Natural killer cell (primary cell): ENCODE measurements around the gene SMIM36. TPM values are rescaled to one million over a fixed set of nuclear protein-coding genes. Genes with fewer than 3 reads are reported as not detected.
"Not testable (repeated sequence)": the region's sequence is repeated elsewhere in the genome, so short reads cannot be mapped to it uniquely, and the experiment has no call there.

Source experiments
- ATAC-seq, 3 donors: fragments of 150-1000 bp in 2 of 3; fragments of 200-7000 bp in 1 of 3; cut with Tn5 transposase; 1 replicate in 1 of 3; 2 replicates in 2 of 3; pipeline ENCODE4 v1.10.0; 2021; ENCODE audit warnings: mild to moderate bottlenecking in 2 of 3, moderate library complexity in 2 of 3
- DNase-seq, 2 donors: peaks; one replicate each; pipeline versions ENCODE4 v3.0.0 to v3.0.0-alpha.2; 2013 to 2021; ENCODE audit warnings: mixed read lengths in 1 of 2
- H3K27ac ChIP-seq: one replicate; pipeline ENCODE4 v1.5.1; 2013; ENCODE audit warnings: mild to moderate bottlenecking, low read length
- H3K27me3 ChIP-seq: one replicate; pipeline ENCODE4 v1.6.1; 2013; ENCODE audit warnings: low read length; ENCODE audit not compliant: control insufficient read depth, insufficient read depth
- H3K36me3 ChIP-seq: one replicate; pipeline ENCODE4 v1.6.1; 2013; ENCODE audit warnings: low read length; ENCODE audit not compliant: control insufficient read depth, insufficient read depth
- H3K4me1 ChIP-seq: one replicate; pipeline ENCODE4 v1.6.1; 2013; ENCODE audit warnings: low read length; ENCODE audit not compliant: control insufficient read depth, insufficient read depth
- H3K4me3 ChIP-seq: one replicate; pipeline ENCODE4 v1.5.1; 2013; ENCODE audit warnings: low read length
- H3K9me3 ChIP-seq: one replicate; pipeline ENCODE4 v1.6.1; 2013; ENCODE audit warnings: low read length; ENCODE audit not compliant: control insufficient read depth, insufficient read depth
- H3K27ac Mint-ChIP-seq, 2 donors: one replicate each; pipeline ENCODE4 v1.8.0; 2022; ENCODE audit warnings: mild to moderate bottlenecking in 2 of 2, mixed read lengths in 2 of 2, moderate library complexity in 1 of 2
- H3K27me3 Mint-ChIP-seq, 2 donors: one replicate each; pipeline ENCODE4 v1.8.0; 2022; ENCODE audit warnings: low read depth in 2 of 2, mixed read lengths in 2 of 2
- H3K36me3 Mint-ChIP-seq: one replicate; pipeline ENCODE4 v1.8.0; 2022; ENCODE audit warnings: mixed read lengths
- H3K4me1 Mint-ChIP-seq, 2 donors: one replicate each; pipeline ENCODE4 v1.8.0; 2022; ENCODE audit warnings: mixed read lengths in 2 of 2
- H3K4me3 Mint-ChIP-seq: one replicate; pipeline ENCODE4 v1.8.0; 2022; ENCODE audit warnings: mild to moderate bottlenecking, moderate library complexity, mixed read lengths
- H3K9me3 Mint-ChIP-seq, 2 donors: one replicate each; pipeline ENCODE4 v1.8.0; 2022; ENCODE audit warnings: mixed read lengths in 2 of 2
- WGBS: methylation state at CpG from one replicate; pipeline ENCODE4 v1.1.7; 2013; ENCODE audit warnings: missing lambda C conversion rate; ENCODE audit not compliant: insufficient coverage; 5-methylcytosine and 5-hydroxymethylcytosine counted together
- intact Hi-C: fragments of 100-400 bp; cut with micrococcal nuclease; formaldehyde crosslinking; loops from one replicate; pipeline ENCODE4 v1.14.2; 2022
- total RNA-seq, 4 donors: library from RNA; stranded (reverse); fragments of 120-200 nt in 1 of 4; gene quantifications; one replicate each; pipeline versions ENCODE4 v1.2.3 to v1.2.4, GENCODE V29; 2013 to 2022
- TF ChIP-seq, protein P1 (sequence below): fragments of 200-600 bp; IDR thresholded peaks from one replicate; pipeline ENCODE4 v1.8.0; 2022; ENCODE audit warnings: antibody characterized with exemption

SMIM36 gene
- total RNA-seq, 3 donors from 2014 or later (not counting 1 experiment from before 2014, with no cell fraction given) = not detected

DNA sequence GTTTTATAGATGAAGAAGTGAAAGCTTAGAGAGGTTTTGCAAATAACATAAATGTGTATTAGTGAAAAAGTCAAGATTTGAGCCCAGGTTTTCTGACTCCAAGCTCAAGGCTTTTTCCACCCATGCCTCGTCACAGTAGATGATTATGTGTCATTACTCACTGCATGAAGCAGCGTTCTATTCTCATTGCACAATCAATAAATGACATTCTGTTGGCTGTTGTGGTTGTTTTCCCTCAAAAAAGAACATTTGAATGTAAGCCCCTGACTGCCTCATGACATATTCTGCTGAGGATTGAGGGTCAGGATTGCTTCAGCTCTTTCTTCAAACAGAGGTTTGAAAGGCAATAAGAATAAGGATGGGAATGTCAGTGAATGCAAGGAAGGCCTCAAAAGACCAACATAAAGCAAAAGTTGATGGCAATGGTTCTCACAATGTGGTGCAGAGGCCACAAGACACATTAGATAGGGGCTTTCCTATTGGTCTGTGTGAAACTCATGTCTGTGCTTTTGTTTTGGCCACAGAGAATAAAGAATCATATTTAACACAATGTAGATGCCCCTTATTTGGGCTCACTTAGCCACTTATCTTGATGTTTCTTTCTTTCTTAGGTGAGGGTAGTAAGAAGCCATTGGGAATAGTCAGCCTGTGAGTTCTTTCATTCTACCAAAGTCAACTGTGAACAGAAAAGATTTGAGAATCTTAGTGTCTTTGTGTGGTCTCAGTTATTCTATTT, 84.2 kb downstream of the SMIM36 start:
- Histone ChIP-seq H3K27ac (no peak overlapping the region), H3K9me3 (no peaks in the 10 kb centered on the region), H3K36me3 (no peaks in the 10 kb centered on the region), H3K4me1 (peaks cover 5% of the 10 kb centered on the region), H3K27me3 (peaks cover 7% of the 10 kb centered on the region), H3K4me3 (no peak overlapping the region)
- H3K36me3 Mint-ChIP-seq = no peaks in the 10 kb centered on the region
- peaks cover 0 to 4% of the 10 kb centered on the region in 2 donors for H3K4me1 Mint-ChIP-seq
- 80% methylated on average over 1 of the region's 2 CpGs for WGBS
- no peak for DNase-seq
- no peaks in the 10 kb centered on the region for H3K9me3 Mint-ChIP-seq
- intact Hi-C loops = no loop called here
- TF ChIP-seq, protein P1, sequence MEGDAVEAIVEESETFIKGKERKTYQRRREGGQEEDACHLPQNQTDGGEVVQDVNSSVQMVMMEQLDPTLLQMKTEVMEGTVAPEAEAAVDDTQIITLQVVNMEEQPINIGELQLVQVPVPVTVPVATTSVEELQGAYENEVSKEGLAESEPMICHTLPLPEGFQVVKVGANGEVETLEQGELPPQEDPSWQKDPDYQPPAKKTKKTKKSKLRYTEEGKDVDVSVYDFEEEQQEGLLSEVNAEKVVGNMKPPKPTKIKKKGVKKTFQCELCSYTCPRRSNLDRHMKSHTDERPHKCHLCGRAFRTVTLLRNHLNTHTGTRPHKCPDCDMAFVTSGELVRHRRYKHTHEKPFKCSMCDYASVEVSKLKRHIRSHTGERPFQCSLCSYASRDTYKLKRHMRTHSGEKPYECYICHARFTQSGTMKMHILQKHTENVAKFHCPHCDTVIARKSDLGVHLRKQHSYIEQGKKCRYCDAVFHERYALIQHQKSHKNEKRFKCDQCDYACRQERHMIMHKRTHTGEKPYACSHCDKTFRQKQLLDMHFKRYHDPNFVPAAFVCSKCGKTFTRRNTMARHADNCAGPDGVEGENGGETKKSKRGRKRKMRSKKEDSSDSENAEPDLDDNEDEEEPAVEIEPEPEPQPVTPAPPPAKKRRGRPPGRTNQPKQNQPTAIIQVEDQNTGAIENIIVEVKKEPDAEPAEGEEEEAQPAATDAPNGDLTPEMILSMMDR = no peak
- peaks cover 19 to 20% of the 10 kb centered on the region in 2 donors for H3K27me3 Mint-ChIP-seq
- H3K4me3 Mint-ChIP-seq = no peak overlapping the region
- no peak overlapping the region for H3K27ac Mint-ChIP-seq
- no peak for ATAC-seq

DNA sequence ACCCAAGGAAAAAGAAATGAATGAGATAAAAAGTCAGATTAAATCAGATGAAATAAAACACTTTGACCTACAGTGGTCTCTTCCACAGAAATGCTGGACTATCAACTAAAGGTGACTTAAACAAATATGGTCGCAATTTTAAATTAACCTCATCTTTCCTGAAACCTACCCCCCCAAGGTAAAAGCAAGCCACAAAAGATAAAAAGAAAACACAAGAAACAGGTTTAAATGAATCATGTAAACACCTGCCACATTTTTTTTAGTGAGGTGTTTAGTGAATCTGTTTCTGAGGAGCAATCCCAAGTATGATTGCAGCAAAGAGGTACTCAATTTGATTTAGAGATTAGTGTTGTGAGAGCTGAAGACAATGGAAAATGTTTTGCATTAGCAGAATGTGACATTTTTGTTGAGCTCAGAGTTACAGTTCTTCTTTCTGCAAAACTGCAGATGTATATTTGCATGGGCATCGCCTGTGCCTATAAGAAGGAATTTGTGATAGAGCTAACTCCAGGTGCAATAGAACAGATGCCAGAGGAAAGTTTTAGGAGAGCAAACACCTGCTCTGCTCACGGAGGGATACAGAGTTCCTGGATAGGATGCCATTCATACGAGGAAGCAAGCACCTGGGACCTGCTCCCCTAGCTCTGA, 86.2 kb downstream of the SMIM36 start:
- Mint-ChIP-seq H3K4me1 (peaks cover 10 to 17% of the 10 kb centered on the region in 2 donors), H3K9me3 (no peaks in the 10 kb centered on the region), H3K27ac (no peak overlapping the region), H3K4me3 (no peak overlapping the region), H3K27me3 (peaks cover 19 to 20% of the 10 kb centered on the region in 2 donors), H3K36me3 (no peaks in the 10 kb centered on the region)
- Histone ChIP-seq H3K36me3 (no peaks in the 10 kb centered on the region), H3K27me3 (peaks cover 7% of the 10 kb centered on the region), H3K27ac (no peak overlapping the region), H3K4me3 (no peak overlapping the region), H3K9me3 (no peaks in the 10 kb centered on the region), H3K4me1 (peaks cover 15% of the 10 kb centered on the region)
- DNase-seq (no peak), ATAC-seq (no peak)
- WGBS = 78% methylated on average over 4 of the region's 4 CpGs
- intact Hi-C loops = no loop called here
- TF ChIP-seq, protein P1 = no peak

DNA sequence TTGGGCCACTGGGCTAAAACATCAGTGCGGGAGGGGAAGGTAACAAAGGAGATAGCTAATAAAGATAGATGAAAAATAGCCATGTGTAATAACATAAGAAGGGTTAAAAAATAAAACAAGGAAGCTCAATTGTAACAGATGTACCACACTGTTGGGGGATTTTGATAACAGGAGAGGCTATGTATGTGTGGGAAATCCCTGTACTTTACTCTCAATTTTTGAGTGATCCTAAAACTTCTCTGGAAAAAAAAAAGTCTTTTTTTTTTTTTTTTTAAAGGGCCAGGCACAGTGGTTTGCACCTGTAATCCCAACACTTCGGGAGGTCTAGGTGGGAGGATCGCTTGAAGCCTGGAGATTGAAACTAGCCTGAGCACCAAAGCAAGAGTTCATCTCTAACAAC, 87.7 kb downstream of the SMIM36 start:
- H3K36me3 ChIP-seq = no peaks in the 10 kb centered on the region
- peaks cover 7% of the 10 kb centered on the region for H3K27me3 ChIP-seq
- no peak overlapping the region for H3K27ac ChIP-seq
- Mint-ChIP-seq H3K4me3 (peak overlapping the region; percentile 84), H3K9me3 (no peaks in the 10 kb centered on the region), H3K36me3 (no peaks in the 10 kb centered on the region), H3K27ac (no peak overlapping the region), H3K4me1 (peaks cover 25 to 32% of the 10 kb centered on the region in 2 donors), H3K27me3 (peaks cover 19 to 20% of the 10 kb centered on the region in 2 donors)
- intact Hi-C loops = no loop called here
- peaks cover 15% of the 10 kb centered on the region for H3K4me1 ChIP-seq
- no peak for ATAC-seq
- DNase-seq = no peak
- WGBS = 88% methylated on average over 3 of the region's 3 CpGs
- H3K4me3 ChIP-seq = no peak overlapping the region
- TF ChIP-seq, protein P1 = no peak
- H3K9me3 ChIP-seq = no peaks in the 10 kb centered on the region

DNA sequence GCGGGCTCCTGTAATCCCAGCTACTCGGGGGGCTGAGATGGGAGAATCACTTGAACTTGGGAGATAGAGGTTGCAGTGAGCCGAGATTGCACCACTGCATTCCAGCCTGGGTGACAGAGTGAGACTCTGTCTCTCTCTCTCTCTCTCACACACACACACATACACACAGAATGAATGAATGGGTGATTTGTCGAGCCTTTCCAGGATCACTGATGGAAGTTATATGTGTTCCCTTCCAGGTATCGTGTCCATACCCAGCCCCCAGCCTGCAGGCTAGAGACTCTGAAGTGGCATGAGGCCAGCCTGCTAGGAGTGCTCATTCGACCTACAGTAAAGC, 88.5 kb downstream of the SMIM36 start:
- WGBS = 91% methylated on average over 5 of the region's 6 CpGs
- H3K27ac Mint-ChIP-seq, intact Hi-C loops, H3K36me3 Mint-ChIP-seq, H3K27ac ChIP-seq, H3K27me3 ChIP-seq, H3K9me3 Mint-ChIP-seq, ATAC-seq, H3K36me3 ChIP-seq, H3K9me3 ChIP-seq, DNase-seq, H3K4me3 ChIP-seq: not testable (repeated sequence)
- Mint-ChIP-seq H3K4me1 (peaks cover 31 to 38% of the 10 kb centered on the region in 2 donors), H3K27me3 (peaks cover 19 to 20% of the 10 kb centered on the region in 2 donors), H3K4me3 (peak overlapping the region; percentile 84)
- H3K4me1 ChIP-seq = peaks cover 15% of the 10 kb centered on the region
